OCI-M2 (cell line): Measurements from ENCODE around the gene ZFX.

Experiments used
- DNase-seq: peaks from one replicate; lab custom pipeline; 2025; ENCODE audit not compliant: unreplicated experiment; lab: John Stamatoyannopoulos, UW

Gene ZFX

GRCh38 chrX:24201216-24201615 is 51.7 kb downstream of the ZFX start:
- no peak for DNase-seq

- no peak for DNase-seq
These were observed 53.0 kb downstream of the ZFX start for GRCh38 chrX:24202465-24203031.

- DNase-seq = no peak
These were observed 53.7 kb downstream of the ZFX start for GRCh38 chrX:24203072-24203808.

GRCh38 chrX:24204331-24204730 is 54.8 kb downstream of the ZFX start:
- DNase-seq = no peak

- no peak for DNase-seq
These were observed 55.4 kb downstream of the ZFX start for GRCh38 chrX:24204958-24205357.

GRCh38 chrX:24207826-24208225 is 58.3 kb downstream of the ZFX start:
- no peak for DNase-seq

- DNase-seq = no peak
These were observed 59.1 kb downstream of the ZFX start for GRCh38 chrX:24208496-24209240.

GRCh38 chrX:24210190-24210589 is 60.7 kb downstream of the ZFX start:
- no peak for DNase-seq

- no peak for DNase-seq
These were observed 65.0 kb downstream of the ZFX start for GRCh38 chrX:24214568-24214967.

- no peak for DNase-seq
These were observed 65.7 kb downstream of the ZFX start for GRCh38 chrX:24215272-24215671.

- no peak for DNase-seq
These were observed 66.5 kb downstream of the ZFX start for GRCh38 chrX:24216037-24216436.

- no peak for DNase-seq
These were observed 67.3 kb downstream of the ZFX start for GRCh38 chrX:24216827-24217226.

GRCh38 chrX:24219320-24219719 is 69.8 kb downstream of the ZFX start:
- no peak for DNase-seq

GRCh38 chrX:24221872-24222271 is 72.3 kb downstream of the ZFX start:
- DNase-seq = no peak

GRCh38 chrX:24225265-24225664 is 75.7 kb downstream of the ZFX start:
- no peak for DNase-seq

GRCh38 chrX:24226176-24226575 is 76.6 kb downstream of the ZFX start:
- no peak for DNase-seq

GRCh38 chrX:24228596-24228995 is 79.1 kb downstream of the ZFX start:
- no peak for DNase-seq

- DNase-seq = no peak
These were observed 79.9 kb downstream of the ZFX start for GRCh38 chrX:24229400-24229879.

- DNase-seq = no peak
These were observed 80.4 kb downstream of the ZFX start for GRCh38 chrX:24229976-24230375.

- no peak for DNase-seq
These were observed 81.6 kb downstream of the ZFX start for GRCh38 chrX:24231131-24231540.

- no peak for DNase-seq
These were observed 82.2 kb downstream of the ZFX start for GRCh38 chrX:24231641-24232179.

- DNase-seq = no peak
These were observed 83.3 kb downstream of the ZFX start for GRCh38 chrX:24232796-24233195.
